Fibroblast of peridontal ligament (primary cell): Measurements from ENCODE around the gene CLASP1.
"Not testable (repeated sequence)": the region's sequence is repeated elsewhere in the genome, so short reads cannot be mapped to it uniquely, and the experiment has no call there.

ENCODE experiments used
- DNase-seq: peaks from one replicate; pipeline ENCODE4 v3.0.0-alpha.2; 2010; ENCODE audit errors: extremely low read depth

CLASP1 gene

GRCh38 chr2:121475811-121476571, 173.3 kb downstream of the CLASP1 start:
- DNase-seq: no peak

- no peak for DNase-seq
Observed at GRCh38 chr2:121473512-121473911, 175.8 kb downstream of the CLASP1 start.

- DNase-seq: no peak
Observed at GRCh38 chr2:121472470-121472993, 176.7 kb downstream of the CLASP1 start.

DNA sequence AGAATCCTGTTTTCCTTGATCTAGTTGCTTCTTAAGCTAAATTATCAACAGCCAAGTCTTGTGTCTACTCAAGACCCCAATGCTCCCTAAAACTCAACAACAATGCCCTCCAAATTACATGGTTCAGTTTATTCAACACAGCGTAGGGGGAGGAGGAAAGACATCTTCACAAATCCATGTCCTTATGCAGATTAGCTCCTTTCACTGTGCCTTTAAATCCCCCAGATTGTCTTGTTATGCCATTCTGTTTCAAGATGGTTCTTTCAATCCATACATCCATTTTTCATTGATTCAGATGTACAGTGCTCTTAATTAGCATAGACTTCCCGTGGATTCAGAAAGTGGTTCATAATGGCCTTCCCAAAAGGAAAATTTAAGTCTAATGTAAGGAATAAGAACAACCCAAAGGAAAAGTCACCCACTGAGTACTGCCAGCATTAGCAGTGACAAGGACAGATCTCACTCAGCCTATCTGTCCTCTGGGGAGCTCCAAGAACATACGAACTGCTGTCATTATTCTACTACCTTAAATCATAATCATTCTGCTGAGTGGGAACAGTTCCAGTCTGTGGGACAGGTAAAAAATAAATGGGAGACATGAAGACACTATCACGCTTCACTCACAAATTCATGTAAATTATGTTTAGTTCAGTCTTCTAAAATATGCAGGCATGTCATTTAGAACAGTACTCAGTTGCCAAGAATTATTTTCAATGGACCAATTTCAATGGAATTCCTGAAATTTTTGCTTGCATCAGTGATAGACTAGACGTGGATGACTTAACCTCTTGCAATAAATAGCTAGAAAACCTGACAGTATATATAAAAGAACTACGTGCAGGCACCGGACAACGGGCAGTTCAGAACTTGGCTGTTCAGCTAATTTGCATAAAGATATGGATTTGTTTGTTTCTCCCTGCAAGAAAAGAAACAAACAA, 177.5 kb downstream of the CLASP1 start:
- DNase-seq: peak; percentile 83

GRCh38 chr2:121470917-121471316, 178.3 kb downstream of the CLASP1 start:
- DNase-seq: no peak

GRCh38 chr2:121469356-121469755, 179.9 kb downstream of the CLASP1 start:
- no peak for DNase-seq

GRCh38 chr2:121468936-121469335, 180.3 kb downstream of the CLASP1 start:
- no peak for DNase-seq

GRCh38 chr2:121459291-121459690, 190.0 kb downstream of the CLASP1 start:
- no peak for DNase-seq

- no peak for DNase-seq
Observed at GRCh38 chr2:121456325-121456724, 192.9 kb downstream of the CLASP1 start.

DNA sequence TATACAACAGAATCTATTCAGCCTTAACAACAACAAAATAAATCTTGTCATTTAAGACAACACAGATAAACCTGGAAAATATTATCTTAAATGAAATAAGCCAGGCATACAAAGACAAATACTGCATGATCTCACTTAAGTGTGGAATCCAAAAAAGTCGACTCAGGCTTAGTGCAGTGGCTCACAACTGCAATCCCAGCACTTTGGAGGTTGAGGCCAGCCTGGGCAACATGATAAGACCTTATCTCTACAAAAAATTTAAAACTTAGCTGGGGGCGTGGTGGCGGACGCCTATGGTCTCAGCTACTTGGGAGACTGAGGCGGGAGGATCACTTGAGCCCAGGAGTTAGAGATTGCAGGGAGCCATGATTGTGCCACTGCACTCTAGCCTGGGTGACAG, 193.8 kb downstream of the CLASP1 start:
- DNase-seq: no peak

- no peak for DNase-seq
Observed at GRCh38 chr2:121454549-121455090, 194.6 kb downstream of the CLASP1 start.

GRCh38 chr2:121451398-121451797, 197.9 kb downstream of the CLASP1 start:
- no peak for DNase-seq

GRCh38 chr2:121450301-121450700, 199.0 kb downstream of the CLASP1 start:
- DNase-seq: no peak

DNA sequence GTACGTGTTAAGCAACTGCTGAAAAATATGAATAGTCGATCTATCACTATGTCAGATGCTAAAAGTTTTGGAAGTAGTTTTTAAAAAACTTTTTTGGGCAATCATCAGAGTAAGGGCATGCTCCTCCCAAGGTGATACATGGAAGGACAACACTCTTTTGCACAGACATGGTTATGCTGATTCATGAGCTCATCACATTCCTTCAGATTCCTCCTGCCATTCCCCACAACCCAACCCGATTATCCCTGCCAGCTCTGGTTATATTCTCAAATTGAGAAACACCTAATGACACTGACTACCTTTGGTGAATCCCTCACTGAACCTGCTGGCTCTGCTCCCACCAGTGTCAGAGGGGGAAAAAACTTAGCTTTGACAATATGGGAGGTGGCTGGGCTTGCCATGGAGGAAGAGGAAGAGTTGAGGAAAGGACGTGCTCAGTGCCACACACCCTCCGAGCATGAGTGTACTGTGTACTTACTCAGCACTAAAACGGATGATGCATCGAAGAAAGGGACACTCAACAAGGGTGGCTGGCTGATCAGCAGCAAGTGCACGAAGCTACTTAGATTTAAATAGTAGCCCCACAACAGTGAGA, 202.5 kb downstream of the CLASP1 start:
- DNase-seq: no peak

GRCh38 chr2:121442889-121443288, 206.4 kb downstream of the CLASP1 start:
- no peak for DNase-seq

GRCh38 chr2:121438290-121438689, 211.0 kb downstream of the CLASP1 start:
- DNase-seq: not testable (repeated sequence)

DNA sequence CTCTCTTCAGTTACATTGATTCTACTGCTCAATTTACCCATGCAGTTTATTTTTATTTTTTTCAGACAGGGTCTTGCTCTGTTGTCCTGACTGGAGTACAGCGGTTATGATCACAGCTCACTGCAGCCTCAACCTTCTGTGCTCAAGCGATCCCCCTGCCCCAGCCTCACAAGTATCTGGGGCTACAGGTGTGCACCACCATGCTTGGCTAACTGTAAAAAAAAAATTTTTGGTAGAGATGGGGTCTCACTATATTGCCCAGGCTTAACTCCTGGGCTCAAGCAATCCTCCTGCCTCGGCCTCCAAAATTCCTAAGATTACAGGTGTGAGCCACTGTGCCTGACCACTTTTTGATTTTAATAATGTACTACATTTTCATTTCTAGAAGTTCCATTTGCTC, 212.3 kb downstream of the CLASP1 start:
- no peak for DNase-seq

- DNase-seq: no peak
Observed at GRCh38 chr2:121435790-121436189, 213.5 kb downstream of the CLASP1 start.

DNA sequence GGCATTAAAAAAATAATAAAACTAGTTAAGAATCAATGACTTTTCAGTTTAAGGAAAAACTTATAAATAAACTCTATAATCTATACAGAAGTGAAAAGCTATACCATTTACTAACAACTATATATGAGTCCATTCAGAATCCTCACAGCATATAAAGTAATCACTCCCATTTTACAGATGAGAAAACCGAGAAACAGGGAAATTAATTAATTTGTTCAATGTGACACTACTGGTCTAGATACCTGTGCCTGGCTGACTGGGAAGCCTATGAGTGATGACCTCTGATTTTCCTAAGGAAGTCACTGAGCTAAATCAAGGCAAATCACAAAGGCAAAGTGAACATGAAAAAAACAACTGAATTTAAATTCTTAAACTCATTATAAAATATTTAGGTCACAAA, 218.0 kb downstream of the CLASP1 start:
- no peak for DNase-seq

DNA sequence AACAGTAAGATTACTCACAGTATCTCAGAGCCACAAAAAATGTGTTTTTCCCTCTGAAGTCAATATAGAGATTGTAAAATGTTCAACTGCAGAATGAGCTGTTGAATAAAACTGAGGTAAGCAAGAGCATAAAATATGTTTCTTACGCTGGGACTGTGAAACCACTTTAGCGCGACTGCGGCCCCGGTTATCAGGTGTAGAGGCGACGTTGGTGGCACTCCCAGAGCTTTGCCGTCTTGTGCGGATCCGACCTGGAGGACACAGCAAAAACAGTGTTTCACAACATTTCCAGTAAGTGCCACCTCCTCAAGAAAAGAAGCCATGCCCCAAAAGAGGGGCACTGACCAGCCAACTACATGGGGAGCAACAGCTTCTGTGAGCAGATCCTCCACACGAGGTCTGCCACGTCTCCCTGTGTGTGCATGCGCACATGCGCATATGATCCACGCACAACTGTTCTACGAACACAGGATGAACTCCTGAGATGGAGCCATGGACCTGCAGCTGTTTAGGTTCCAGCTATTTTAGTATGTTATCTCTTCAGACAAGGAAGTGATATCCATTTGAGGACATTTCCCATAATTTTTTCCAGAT, 219.2 kb downstream of the CLASP1 start:
- DNase-seq: no peak

DNA sequence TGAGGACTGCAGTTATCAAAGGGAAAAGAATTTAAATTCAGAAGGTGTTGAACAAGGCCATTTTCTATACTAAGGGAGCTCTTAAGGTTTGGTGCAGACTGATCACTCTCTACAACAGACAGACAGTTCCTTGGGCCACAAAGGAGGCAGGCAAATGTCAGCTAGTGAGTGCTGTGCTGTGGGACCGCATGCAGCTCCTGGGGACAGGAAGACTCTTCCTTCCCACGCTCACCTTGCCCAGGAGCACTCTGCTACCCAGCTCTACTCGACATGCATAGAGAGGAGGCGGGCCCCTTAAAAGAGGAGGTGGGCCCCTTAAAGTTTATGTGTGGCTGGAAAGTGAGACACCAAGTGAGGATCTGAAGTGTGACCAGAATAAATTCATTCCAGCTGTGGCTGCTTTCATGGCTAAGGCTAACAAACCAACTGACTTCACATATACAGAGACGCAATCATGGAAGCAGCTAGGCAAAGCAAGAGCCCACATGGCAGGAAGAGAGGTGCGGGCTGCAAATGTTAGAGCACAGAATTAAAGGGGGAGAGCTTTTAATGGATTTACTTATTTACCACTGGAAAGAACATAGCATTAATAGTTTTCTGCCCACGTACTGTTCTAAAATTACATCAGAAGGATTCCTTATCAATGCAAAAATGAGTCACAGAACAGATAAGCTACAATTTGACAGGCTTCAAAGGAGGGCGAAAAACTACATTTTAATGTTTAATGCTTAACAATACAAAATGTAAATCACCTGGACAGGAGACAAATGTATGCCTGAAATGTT, 220.0 kb downstream of the CLASP1 start:
- DNase-seq: peak; percentile 45
